K562 (cell line): Measurements from ENCODE around the gene ZSCAN25. TPM values are rescaled to one million over a fixed set of nuclear protein-coding genes. Genes with fewer than 3 reads are reported as not detected.

Experiments used
- C11orf30 ChIP-seq: fragments of 450-650 bp; IDR thresholded peaks from 2 replicates; pipeline ENCODE4 v1.6.1; 2016; ENCODE audit warnings: low read depth, mild to moderate bottlenecking
- ETS2 ChIP-seq: IDR thresholded peaks from 2 replicates; pipeline ENCODE4 v1.6.1; 2016; ENCODE audit warnings: borderline replicate concordance, missing genetic modification characterization, mild to moderate bottlenecking, moderate library complexity, missing compliant biosample characterization; ENCODE audit not compliant: poor library complexity, severe bottlenecking
- MBD2 ChIP-seq: sonication (generic); IDR thresholded peaks from 2 replicates; pipeline ENCODE4 v1.6.1; 2016; ENCODE audit warnings: low read depth, borderline replicate concordance
- NRF1 ChIP-seq, 2 experiments: fragments of 450-650 bp; IDR thresholded peaks in 1 of 2; conservative IDR thresholded peaks in 1 of 2; 2 replicates each; pipeline ENCODE4 v1.6.1; 2014; ENCODE audit warnings: mild to moderate bottlenecking in 2 of 2
- POLR2AphosphoS5 ChIP-seq: IDR thresholded peaks from 2 replicates; pipeline ENCODE4 v1.6.1; 2011; ENCODE audit warnings: mild to moderate bottlenecking, low read depth, low read length, moderate library complexity; ENCODE audit not compliant: control insufficient read depth, insufficient read depth
- SMC3 ChIP-seq: conservative IDR thresholded peaks from 2 replicates; pipeline ENCODE4 v1.6.1; 2011; ENCODE audit warnings: low read depth, low read length, improper control_type of control experiment; ENCODE audit not compliant: insufficient read depth
- ZFX ChIP-seq: sonication (generic); formaldehyde crosslinking; IDR thresholded peaks from 2 replicates; pipeline ENCODE4 v1.8.0; 2022; ENCODE audit warnings: mild to moderate bottlenecking, missing genetic modification reagents, moderate library complexity
- ZNF347 ChIP-seq: fragments of 450-650 bp; formaldehyde crosslinking; IDR thresholded peaks from 2 replicates; pipeline ENCODE4 v1.4.0; 2020; ENCODE audit warnings: low read depth, mild to moderate bottlenecking, moderate library complexity
- ZNF77 ChIP-seq: fragments of 250-450 bp; sonication (Bioruptor Pico); IDR thresholded peaks from 2 replicates; pipeline ENCODE4 v1.5.0; 2020
- polyA plus RNA-seq, 8 experiments: library from polyadenylated mRNA; depleted of rRNA in 4 of 8; stranded (reverse) in 5 of 8; unstranded in 3 of 8; fragments of >200 nt; fragmentation: Nextera tagmentation in 2 of 8; fragmentation: Illumina TruSeq in 1 of 8; extraction: Ambion mirVana in 2 of 8; extraction: Trizol in 1 of 8; gene quantifications; 2 replicates each; pipeline versions ENCODE4 v1.2.1 to v1.2.3, GENCODE V29; 2011 to 2014; ENCODE audit warnings: inconsistent platforms in 1 of 8, missing spikeins in 1 of 8
- total RNA-seq, 7 experiments: library from RNA; depleted of rRNA in 6 of 7; stranded (reverse); fragments of >200 nt in 6 of 7; fragmentation: Illumina TruSeq in 2 of 7; extraction: Trizol in 2 of 7; gene quantifications; 2 replicates each; pipeline versions ENCODE4 v1.2.1 to v1.2.3, GENCODE V29; 2011 to 2021; ENCODE audit warnings: low replicate concordance in 1 of 7
- TF ChIP-seq, protein P1 (sequence below): fragments of 250-450 bp; sonication (Bioruptor Pico); IDR thresholded peaks from 2 replicates; pipeline ENCODE4 v1.8.0; 2022; ENCODE audit warnings: moderate library complexity, mild to moderate bottlenecking, inconsistent platforms
- TF ChIP-seq, protein P2 (sequence below), 2 experiments: fragments of 450-650 bp in 1 of 2; sonication (generic) in 1 of 2; formaldehyde crosslinking in 1 of 2; IDR thresholded peaks in 1 of 2; conservative IDR thresholded peaks in 1 of 2; 2 replicates each; pipeline versions ENCODE4 v1.6.1 to v1.8.1; 2016 to 2023; ENCODE audit warnings: mild to moderate bottlenecking in 2 of 2, moderate library complexity in 2 of 2, inconsistent platforms in 1 of 2, missing genetic modification reagents in 1 of 2
- TF ChIP-seq, protein P3 (sequence below): fragments of 450-650 bp; formaldehyde crosslinking; IDR thresholded peaks from 2 replicates; pipeline ENCODE4 v1.4.0; 2020; ENCODE audit warnings: mild to moderate bottlenecking, moderate library complexity

ZSCAN25 gene
- total and polyA plus RNA-seq, 9 of the 15 experiments (the other 6 are each of a cell fraction or from before 2014, with no cell fraction given), result 0.94 to 18.4 (median 12.8) TPM

GRCh38 chr7:99679400-99680191, 62.9 kb downstream of the ZSCAN25 start, which contains the start of gene CYP3A5 (continued):
- TF ChIP-seq, protein P1, sequence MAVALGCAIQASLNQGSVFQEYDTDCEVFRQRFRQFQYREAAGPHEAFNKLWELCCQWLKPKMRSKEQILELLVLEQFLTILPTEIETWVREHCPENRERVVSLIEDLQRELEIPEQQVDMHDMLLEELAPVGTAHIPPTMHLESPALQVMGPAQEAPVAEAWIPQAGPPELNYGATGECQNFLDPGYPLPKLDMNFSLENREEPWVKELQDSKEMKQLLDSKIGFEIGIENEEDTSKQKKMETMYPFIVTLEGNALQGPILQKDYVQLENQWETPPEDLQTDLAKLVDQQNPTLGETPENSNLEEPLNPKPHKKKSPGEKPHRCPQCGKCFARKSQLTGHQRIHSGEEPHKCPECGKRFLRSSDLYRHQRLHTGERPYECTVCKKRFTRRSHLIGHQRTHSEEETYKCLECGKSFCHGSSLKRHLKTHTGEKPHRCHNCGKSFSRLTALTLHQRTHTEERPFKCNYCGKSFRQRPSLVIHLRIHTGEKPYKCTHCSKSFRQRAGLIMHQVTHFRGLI (CRISPR knock-in tag), result no peak
- TF ChIP-seq SMC3 (0 out of 2 replicates have a peak, but pooled peaks have one; percentile 9), ZNF347 (CRISPR knock-in tag) (no peak), ZNF77 (CRISPR knock-in tag) (no peak), POLR2AphosphoS5 (peak; percentile 94), ETS2 (tag) (no peak), C11orf30 (peak; percentile 33), ZFX (CRISPR knock-in tag) (peak; percentile 31; the same call in 1 of the 2 replicates), NRF1 (conservative IDR thresholded peaks at IDR 0.05 in 1 of 2, IDR thresholded peaks at IDR 0.05 in 1 of 2) (peak; percentile 46 to 53; a peak in 2 of 4 replicates), MBD2 (0 out of 2 replicates have a peak, but pooled peaks have one; percentile 25)
- TF ChIP-seq, protein P2, sequence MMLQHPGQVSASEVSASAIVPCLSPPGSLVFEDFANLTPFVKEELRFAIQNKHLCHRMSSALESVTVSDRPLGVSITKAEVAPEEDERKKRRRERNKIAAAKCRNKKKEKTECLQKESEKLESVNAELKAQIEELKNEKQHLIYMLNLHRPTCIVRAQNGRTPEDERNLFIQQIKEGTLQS (IDR thresholded peaks at IDR 0.05), result peak; percentile 1; the same call in 1 of the 2 replicates
- TF ChIP-seq, protein P2 (CRISPR knock-in tag; conservative IDR thresholded peaks at IDR 0.05), result no peak
- TF ChIP-seq, protein P3, sequence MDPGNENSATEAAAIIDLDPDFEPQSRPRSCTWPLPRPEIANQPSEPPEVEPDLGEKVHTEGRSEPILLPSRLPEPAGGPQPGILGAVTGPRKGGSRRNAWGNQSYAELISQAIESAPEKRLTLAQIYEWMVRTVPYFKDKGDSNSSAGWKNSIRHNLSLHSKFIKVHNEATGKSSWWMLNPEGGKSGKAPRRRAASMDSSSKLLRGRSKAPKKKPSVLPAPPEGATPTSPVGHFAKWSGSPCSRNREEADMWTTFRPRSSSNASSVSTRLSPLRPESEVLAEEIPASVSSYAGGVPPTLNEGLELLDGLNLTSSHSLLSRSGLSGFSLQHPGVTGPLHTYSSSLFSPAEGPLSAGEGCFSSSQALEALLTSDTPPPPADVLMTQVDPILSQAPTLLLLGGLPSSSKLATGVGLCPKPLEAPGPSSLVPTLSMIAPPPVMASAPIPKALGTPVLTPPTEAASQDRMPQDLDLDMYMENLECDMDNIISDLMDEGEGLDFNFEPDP (CRISPR knock-in tag), result no peak

Other genes with a start within 250 kb of the ZSCAN25 start
Only the 7 nearest of the 16 such genes appear.
- gene ZNF394, start 116.7 kb upstream of the ZSCAN25 start, total RNA-seq (2014; rRNA removed), result 24.2 and 25.6 TPM in 2 replicates
- gene ZNF394, start 116.7 kb upstream of the ZSCAN25 start, total RNA-seq (2014; rRNA removed; fragmentation: Illumina TruSeq; extraction: Trizol), result 31.4 and 32.2 TPM in 2 replicates
- gene ZNF394, start 116.7 kb upstream of the ZSCAN25 start, total RNA-seq (2015; rRNA removed; fragmentation: Illumina TruSeq; extraction: Trizol), result 28.1 and 28.9 TPM in 2 replicates
- gene ZNF394, start 116.7 kb upstream of the ZSCAN25 start, total RNA-seq (2021), result 25.5 and 27.8 TPM in 2 replicates
- 11.7 and 17.7 TPM in 2 replicates for gene ZNF394, start 116.7 kb upstream of the ZSCAN25 start, polyA plus RNA-seq (2011; rRNA removed)
- 23.7 and 25.5 TPM in 2 replicates for gene ZNF394, start 116.7 kb upstream of the ZSCAN25 start, polyA plus RNA-seq (2014; fragmentation: Illumina TruSeq; extraction: Trizol)
- 1 to 10 TPM; 2.9 to 4.0 TPM for gene ZNF394, start 116.7 kb upstream of the ZSCAN25 start, polyA plus RNA-seq (2014; fragmentation: Nextera tagmentation; extraction: Ambion mirVana)
- gene ZNF394, start 116.7 kb upstream of the ZSCAN25 start, polyA plus RNA-seq (2014; rRNA removed), result 20.2 and 23.5 TPM in 2 replicates
- 14.4 and 15.4 TPM in 2 replicates for gene ZKSCAN5, start 112.3 kb upstream of the ZSCAN25 start, total RNA-seq (2014; rRNA removed)
- 18.8 and 19.0 TPM in 2 replicates for gene ZKSCAN5, start 112.3 kb upstream of the ZSCAN25 start, total RNA-seq (2014; rRNA removed; fragmentation: Illumina TruSeq; extraction: Trizol)
- 17.5 and 17.9 TPM in 2 replicates for gene ZKSCAN5, start 112.3 kb upstream of the ZSCAN25 start, total RNA-seq (2015; rRNA removed; fragmentation: Illumina TruSeq; extraction: Trizol)
- gene ZKSCAN5, start 112.3 kb upstream of the ZSCAN25 start, total RNA-seq (2021), result 14.3 and 15.4 TPM in 2 replicates
- 10.9 and 15.0 TPM in 2 replicates for gene ZKSCAN5, start 112.3 kb upstream of the ZSCAN25 start, polyA plus RNA-seq (2011; rRNA removed)
- 14.4 and 15.7 TPM in 2 replicates for gene ZKSCAN5, start 112.3 kb upstream of the ZSCAN25 start, polyA plus RNA-seq (2014; fragmentation: Illumina TruSeq; extraction: Trizol)
- 1 to 10 TPM; 4.2 to 8.8 TPM for gene ZKSCAN5, start 112.3 kb upstream of the ZSCAN25 start, polyA plus RNA-seq (2014; fragmentation: Nextera tagmentation; extraction: Ambion mirVana)
- 9.5 and 10.3 TPM in 2 replicates for gene ZKSCAN5, start 112.3 kb upstream of the ZSCAN25 start, polyA plus RNA-seq (2014; rRNA removed)
- gene FAM200A, start 64.8 kb upstream of the ZSCAN25 start, total RNA-seq (2014; rRNA removed), result 6.3 and 6.4 TPM in 2 replicates
- gene FAM200A, start 64.8 kb upstream of the ZSCAN25 start, total RNA-seq (2014; rRNA removed; fragmentation: Illumina TruSeq; extraction: Trizol), result 8.3 and 10.2 TPM in 2 replicates
- gene FAM200A, start 64.8 kb upstream of the ZSCAN25 start, total RNA-seq (2015; rRNA removed; fragmentation: Illumina TruSeq; extraction: Trizol), result 9.4 and 10.0 TPM in 2 replicates
- 6.3 and 7.0 TPM in 2 replicates for gene FAM200A, start 64.8 kb upstream of the ZSCAN25 start, total RNA-seq (2021)
- gene FAM200A, start 64.8 kb upstream of the ZSCAN25 start, polyA plus RNA-seq (2011; rRNA removed), result 6.8 and 11.2 TPM in 2 replicates
- gene FAM200A, start 64.8 kb upstream of the ZSCAN25 start, polyA plus RNA-seq (2014; fragmentation: Illumina TruSeq; extraction: Trizol), result 10.3 and 11.3 TPM in 2 replicates
- gene FAM200A, start 64.8 kb upstream of the ZSCAN25 start, polyA plus RNA-seq (2014; fragmentation: Nextera tagmentation; extraction: Ambion mirVana), result 1 to 10 TPM; 3.3 to 4.3 TPM
- gene FAM200A, start 64.8 kb upstream of the ZSCAN25 start, polyA plus RNA-seq (2014; rRNA removed), result 7.9 and 9.0 TPM in 2 replicates
- 85.6 and 123 TPM in 2 replicates for gene ZNF655, start 58.3 kb upstream of the ZSCAN25 start, total RNA-seq (2014; rRNA removed)
- gene ZNF655, start 58.3 kb upstream of the ZSCAN25 start, total RNA-seq (2014; rRNA removed; fragmentation: Illumina TruSeq; extraction: Trizol), result 94.7 and 105 TPM in 2 replicates
- gene ZNF655, start 58.3 kb upstream of the ZSCAN25 start, total RNA-seq (2015; rRNA removed; fragmentation: Illumina TruSeq; extraction: Trizol), result 94.4 and 95.2 TPM in 2 replicates
- 68.1 and 78.1 TPM in 2 replicates for gene ZNF655, start 58.3 kb upstream of the ZSCAN25 start, total RNA-seq (2021)
- 81.3 and 112 TPM in 2 replicates for gene ZNF655, start 58.3 kb upstream of the ZSCAN25 start, polyA plus RNA-seq (2011; rRNA removed)
- gene ZNF655, start 58.3 kb upstream of the ZSCAN25 start, polyA plus RNA-seq (2014; fragmentation: Illumina TruSeq; extraction: Trizol), result 101 and 103 TPM in 2 replicates
- gene ZNF655, start 58.3 kb upstream of the ZSCAN25 start, polyA plus RNA-seq (2014; fragmentation: Nextera tagmentation; extraction: Ambion mirVana), result 10 to 100 TPM; 25.7 to 34.1 TPM
- gene ZNF655, start 58.3 kb upstream of the ZSCAN25 start, polyA plus RNA-seq (2014; rRNA removed), result 130 and 137 TPM in 2 replicates
- gene TMEM225B, start 18.7 kb upstream of the ZSCAN25 start, total RNA-seq (2014; rRNA removed), result 0.61 and 0.73 TPM in 2 replicates
- gene TMEM225B, start 18.7 kb upstream of the ZSCAN25 start, total RNA-seq (2014; rRNA removed; fragmentation: Illumina TruSeq; extraction: Trizol), result 0.18 and 0.70 TPM in 2 replicates
- 0.51 and 0.79 TPM in 2 replicates for gene TMEM225B, start 18.7 kb upstream of the ZSCAN25 start, total RNA-seq (2015; rRNA removed; fragmentation: Illumina TruSeq; extraction: Trizol)
- 0.60 and 1.3 TPM in 2 replicates for gene TMEM225B, start 18.7 kb upstream of the ZSCAN25 start, total RNA-seq (2021)
- gene TMEM225B, start 18.7 kb upstream of the ZSCAN25 start, polyA plus RNA-seq (2011; rRNA removed), result 0.56 and 0.93 TPM in 2 replicates
- gene TMEM225B, start 18.7 kb upstream of the ZSCAN25 start, polyA plus RNA-seq (2014; fragmentation: Illumina TruSeq; extraction: Trizol), result 0.32 and 0.68 TPM in 2 replicates
- under 1 TPM; 0.08 to 0.25 TPM for gene TMEM225B, start 18.7 kb upstream of the ZSCAN25 start, polyA plus RNA-seq (2014; fragmentation: Nextera tagmentation; extraction: Ambion mirVana)
- 0.62 and 0.94 TPM in 2 replicates for gene TMEM225B, start 18.7 kb upstream of the ZSCAN25 start, polyA plus RNA-seq (2014; rRNA removed)
- gene CYP3A5, start 63.0 kb downstream of the ZSCAN25 start, total RNA-seq (2014; rRNA removed), result 0.73 and 1.3 TPM in 2 replicates
- gene CYP3A5, start 63.0 kb downstream of the ZSCAN25 start, total RNA-seq (2014; rRNA removed; fragmentation: Illumina TruSeq; extraction: Trizol), result 1.3 and 1.7 TPM in 2 replicates
- 1.7 and 2.8 TPM in 2 replicates for gene CYP3A5, start 63.0 kb downstream of the ZSCAN25 start, total RNA-seq (2015; rRNA removed; fragmentation: Illumina TruSeq; extraction: Trizol)
- gene CYP3A5, start 63.0 kb downstream of the ZSCAN25 start, total RNA-seq (2021), result 0.96 and 1.5 TPM in 2 replicates
- gene CYP3A5, start 63.0 kb downstream of the ZSCAN25 start, polyA plus RNA-seq (2011; rRNA removed), result 0.98 and 1.5 TPM in 2 replicates
- 1.1 and 1.2 TPM in 2 replicates for gene CYP3A5, start 63.0 kb downstream of the ZSCAN25 start, polyA plus RNA-seq (2014; fragmentation: Illumina TruSeq; extraction: Trizol)
- gene CYP3A5, start 63.0 kb downstream of the ZSCAN25 start, polyA plus RNA-seq (2014; fragmentation: Nextera tagmentation; extraction: Ambion mirVana), result 1 to 10 TPM; 1.6 TPM
- gene CYP3A5, start 63.0 kb downstream of the ZSCAN25 start, polyA plus RNA-seq (2014; rRNA removed), result 1.5 and 1.6 TPM in 2 replicates
- gene CYP3A7, start 118.2 kb downstream of the ZSCAN25 start, total RNA-seq (2014; rRNA removed), result not detected in 2 replicates
- gene CYP3A7, start 118.2 kb downstream of the ZSCAN25 start, total RNA-seq (2014; rRNA removed; fragmentation: Illumina TruSeq; extraction: Trizol), result not detected in 2 replicates
- gene CYP3A7, start 118.2 kb downstream of the ZSCAN25 start, total RNA-seq (2015; rRNA removed; fragmentation: Illumina TruSeq; extraction: Trizol), result not detected in 2 replicates
- gene CYP3A7, start 118.2 kb downstream of the ZSCAN25 start, total RNA-seq (2021), result not detected in 2 replicates
- gene CYP3A7, start 118.2 kb downstream of the ZSCAN25 start, polyA plus RNA-seq (2011; rRNA removed), result not detected in 2 replicates
- not detected in 2 replicates for gene CYP3A7, start 118.2 kb downstream of the ZSCAN25 start, polyA plus RNA-seq (2014; fragmentation: Illumina TruSeq; extraction: Trizol)
- gene CYP3A7, start 118.2 kb downstream of the ZSCAN25 start, polyA plus RNA-seq (2014; fragmentation: Nextera tagmentation; extraction: Ambion mirVana), result under 1 TPM in 1 of 2 experiments, not detected in 1; 0.20 TPM
- gene CYP3A7, start 118.2 kb downstream of the ZSCAN25 start, polyA plus RNA-seq (2014; rRNA removed), result not detected in 2 replicates